ENCODE data around the gene PIK3R1. TPM values are rescaled to one million over a fixed set of nuclear protein-coding genes. Genes with fewer than 3 reads are reported as not detected.
A peak's percentile ranks its signal among the peaks of the same experiment; 100 is the strongest.
"Not testable (repeated sequence)": the region's sequence is repeated elsewhere in the genome, so short reads cannot be mapped to it uniquely, and the experiment has no call there.

PIK3R1 gene
- total RNA-seq, 6 donors from 2014 or later = 52.3 to 112 (median 92.5) TPM

DNA sequence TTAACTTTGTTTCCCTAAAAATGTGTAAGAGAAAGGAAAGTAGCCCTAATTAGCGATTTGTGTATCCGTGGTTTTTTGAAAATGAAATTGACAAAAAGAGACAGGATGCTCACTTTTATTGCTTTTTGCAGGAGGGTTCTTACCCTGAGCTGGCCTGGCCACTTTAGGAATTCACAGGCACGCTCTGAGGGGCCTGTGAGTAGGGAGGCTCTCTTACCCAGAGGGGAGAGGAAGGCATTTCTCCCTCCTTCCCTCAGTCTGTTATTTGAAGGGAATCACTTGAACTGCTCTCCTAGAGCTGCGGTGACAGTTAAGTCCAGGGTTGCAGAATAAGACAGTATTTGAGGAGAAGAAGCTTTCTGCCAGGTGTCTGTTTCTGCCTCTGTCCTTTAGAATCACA is 16.7 kb downstream of the PIK3R1 start:
- 66 to 80% methylated on average over 4 of the region's 4 CpGs for WGBS, 2 donors
- no peaks in the 10 kb centered on the region for H3K9me3 ChIP-seq
- TF ChIP-seq POLR2A (IDR thresholded peaks at IDR 0.05) = no peak
- no peak for TF ChIP-seq EP300 (IDR thresholded peaks at IDR 0.05)
- no peak for TF ChIP-seq POLR2AphosphoS5 (IDR thresholded peaks at IDR 0.05)
- TF ChIP-seq, protein P1, sequence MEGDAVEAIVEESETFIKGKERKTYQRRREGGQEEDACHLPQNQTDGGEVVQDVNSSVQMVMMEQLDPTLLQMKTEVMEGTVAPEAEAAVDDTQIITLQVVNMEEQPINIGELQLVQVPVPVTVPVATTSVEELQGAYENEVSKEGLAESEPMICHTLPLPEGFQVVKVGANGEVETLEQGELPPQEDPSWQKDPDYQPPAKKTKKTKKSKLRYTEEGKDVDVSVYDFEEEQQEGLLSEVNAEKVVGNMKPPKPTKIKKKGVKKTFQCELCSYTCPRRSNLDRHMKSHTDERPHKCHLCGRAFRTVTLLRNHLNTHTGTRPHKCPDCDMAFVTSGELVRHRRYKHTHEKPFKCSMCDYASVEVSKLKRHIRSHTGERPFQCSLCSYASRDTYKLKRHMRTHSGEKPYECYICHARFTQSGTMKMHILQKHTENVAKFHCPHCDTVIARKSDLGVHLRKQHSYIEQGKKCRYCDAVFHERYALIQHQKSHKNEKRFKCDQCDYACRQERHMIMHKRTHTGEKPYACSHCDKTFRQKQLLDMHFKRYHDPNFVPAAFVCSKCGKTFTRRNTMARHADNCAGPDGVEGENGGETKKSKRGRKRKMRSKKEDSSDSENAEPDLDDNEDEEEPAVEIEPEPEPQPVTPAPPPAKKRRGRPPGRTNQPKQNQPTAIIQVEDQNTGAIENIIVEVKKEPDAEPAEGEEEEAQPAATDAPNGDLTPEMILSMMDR (IDR thresholded peaks at IDR 0.05) = no peak
- DNase-seq = no peak
- no peak for ATAC-seq (ENCODE audit: low FRiP score in 2 of 2)
- no peaks in the 10 kb centered on the region for H3K27me3 ChIP-seq
- H3K4me1 ChIP-seq = peaks cover 21 to 58% (median 30%) of the 10 kb centered on the region in 4 donors
- H3K27ac ChIP-seq = no peak overlapping the region
- H3K36me3 ChIP-seq = peaks cover 0 to 21% (median 2%) of the 10 kb centered on the region in 4 donors
- H3K4me3 ChIP-seq = no peak overlapping the region

DNA sequence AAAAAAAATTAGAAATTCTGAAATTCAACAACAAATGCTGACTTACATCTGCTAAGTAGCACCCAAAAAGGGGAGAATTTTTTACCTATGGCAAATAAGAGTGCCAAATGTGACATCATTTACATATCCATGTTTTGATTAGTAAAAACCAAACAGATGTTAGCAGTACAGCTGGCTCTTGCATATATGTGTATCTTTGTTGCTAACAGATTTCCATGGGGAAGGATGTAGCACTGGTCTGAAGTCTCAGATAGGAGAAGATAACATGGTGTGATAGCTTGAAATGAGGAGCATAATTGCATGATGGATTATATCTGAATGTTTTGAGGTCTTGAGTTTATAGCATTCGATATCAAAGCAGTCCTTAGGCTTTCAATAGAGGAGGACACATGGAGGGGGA is 17.5 kb downstream of the PIK3R1 start:
- WGBS, 2 donors = 34 to 46% methylated on average over 1 of the region's 1 CpG
- no peak overlapping the region for H3K4me3 ChIP-seq
- H3K9me3 ChIP-seq = no peaks in the 10 kb centered on the region
- TF ChIP-seq EP300 (IDR thresholded peaks at IDR 0.05) (no peak), POLR2A (IDR thresholded peaks at IDR 0.05) (no peak), POLR2AphosphoS5 (IDR thresholded peaks at IDR 0.05) (no peak)
- TF ChIP-seq, protein P1 (IDR thresholded peaks at IDR 0.05) = no peak
- ATAC-seq (ENCODE audit: low FRiP score in 2 of 2) (no peak), DNase-seq (no peak)
- no peaks in the 10 kb centered on the region for H3K27me3 ChIP-seq
- H3K27ac ChIP-seq = no peak overlapping the region
- H3K4me1 ChIP-seq = peaks cover 24 to 62% (median 36%) of the 10 kb centered on the region in 4 donors
- H3K36me3 ChIP-seq = peaks cover 0 to 13% (median 0%) of the 10 kb centered on the region in 4 donors

DNA sequence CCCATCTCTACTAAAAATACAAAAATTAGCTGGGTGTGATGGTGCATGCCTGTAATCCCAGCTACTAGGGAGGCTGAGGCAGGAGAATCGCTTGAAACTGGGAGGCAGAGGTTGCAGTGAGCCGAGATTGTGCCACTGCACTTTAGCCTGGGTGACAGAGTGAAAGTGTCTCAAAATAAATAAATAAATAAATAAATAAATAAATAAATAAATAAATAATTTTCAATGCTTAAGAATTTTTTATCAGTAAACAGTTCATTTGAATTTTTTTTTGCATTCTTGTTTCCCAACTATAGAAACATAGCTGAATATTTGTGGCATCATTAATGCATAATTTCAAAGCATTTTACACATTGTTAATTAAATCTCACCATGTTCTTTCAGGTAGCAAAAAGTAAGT is 19.7 kb downstream of the PIK3R1 start:
- H3K9me3 ChIP-seq; H3K27me3 ChIP-seq; ATAC-seq (ENCODE audit: low FRiP score in 2 of 2); H3K36me3 ChIP-seq; DNase-seq; H3K4me3 ChIP-seq; H3K27ac ChIP-seq: not testable (repeated sequence)
- WGBS, 2 donors = 91 to 96% methylated on average over 2 of the region's 2 CpGs
- H3K4me1 ChIP-seq = peaks cover 34 to 77% (median 50%) of the 10 kb centered on the region in 4 donors

DNA sequence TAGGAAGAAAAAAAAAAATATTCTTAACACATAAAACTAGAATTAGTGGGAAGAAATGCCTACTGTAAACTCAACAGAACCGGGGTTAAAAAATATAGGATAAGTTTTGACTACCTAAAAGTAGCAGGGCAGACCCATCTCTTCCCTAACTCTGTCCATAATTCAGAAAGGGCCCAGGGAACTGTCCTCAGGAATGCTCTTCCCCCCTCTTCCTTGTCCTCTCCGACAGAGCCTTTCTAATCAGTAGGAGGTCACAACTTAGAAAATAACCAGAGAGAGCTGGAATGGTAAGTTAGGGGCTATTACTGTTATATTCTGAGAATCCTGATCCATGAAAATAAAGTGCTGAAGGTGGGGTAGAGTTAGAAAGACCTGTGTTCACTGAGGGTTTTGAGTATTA is 22.2 kb downstream of the PIK3R1 start:
- H3K27ac ChIP-seq = peak overlapping the region in 2 of 4 donors; percentile 43 to 65
- 62 to 80% methylated on average over 2 of the region's 2 CpGs for WGBS, 2 donors
- H3K4me1 ChIP-seq = peaks cover 30 to 64% (median 46%) of the 10 kb centered on the region in 4 donors

DNA sequence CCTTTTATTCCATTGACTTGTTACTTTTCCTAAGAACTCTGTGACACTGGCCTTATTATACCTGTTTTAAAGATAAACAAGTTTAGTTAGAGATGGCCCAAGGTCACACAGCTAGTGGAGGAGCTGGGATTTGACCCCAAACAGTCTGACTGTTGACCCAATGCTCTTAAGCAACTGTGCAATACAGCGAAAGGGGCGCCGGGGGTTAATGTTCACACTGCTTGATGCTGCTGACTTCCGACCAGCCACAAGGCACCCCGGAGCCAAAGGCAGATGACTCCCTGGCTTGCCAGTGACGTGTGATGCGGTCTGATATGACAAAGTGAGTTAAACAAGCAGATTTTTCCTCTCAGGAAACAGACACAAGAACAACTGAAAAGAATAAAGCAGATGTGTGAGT is 23.9 kb downstream of the PIK3R1 start:
- TF ChIP-seq POLR2A (IDR thresholded peaks at IDR 0.05) (peak in 1 of 4 donors; percentile 32), POLR2AphosphoS5 (IDR thresholded peaks at IDR 0.05) (peak; percentile 70 to 74), EP300 (IDR thresholded peaks at IDR 0.05) (peak in 1 of 4 donors; percentile 62)
- TF ChIP-seq, protein P1 (IDR thresholded peaks at IDR 0.05) = peak in 1 of 6 experiments; percentile 6
- H3K4me1 ChIP-seq = peaks cover 38 to 66% (median 52%) of the 10 kb centered on the region in 4 donors
- H3K4me3 ChIP-seq = no peak overlapping the region
- H3K27ac ChIP-seq = peak overlapping the region; percentile 43 to 65 (median 56)
- peak; percentile 82 to 91 for ATAC-seq (ENCODE audit: low FRiP score in 2 of 2)
- H3K27me3 ChIP-seq = no peaks in the 10 kb centered on the region
- DNase-seq = peak in 1 of 2 donors; percentile 85
- WGBS, 2 donors = 6 to 13% methylated on average over 7 of the region's 7 CpGs
- no peaks in the 10 kb centered on the region for H3K9me3 ChIP-seq
- H3K36me3 ChIP-seq = no peaks in the 10 kb centered on the region

More for the DNA sequence above, 22.2 kb downstream of the PIK3R1 start:
- TF ChIP-seq POLR2AphosphoS5 (IDR thresholded peaks at IDR 0.05) = no peak
- no peak for TF ChIP-seq POLR2A (IDR thresholded peaks at IDR 0.05)
- TF ChIP-seq EP300 (IDR thresholded peaks at IDR 0.05) = no peak
- TF ChIP-seq, protein P1 (IDR thresholded peaks at IDR 0.05) = no peak
- no peak for DNase-seq
- Histone ChIP-seq H3K9me3 (no peaks in the 10 kb centered on the region), H3K36me3 (no peaks in the 10 kb centered on the region), H3K27me3 (no peaks in the 10 kb centered on the region), H3K4me3 (no peak overlapping the region)
- no peak for ATAC-seq (ENCODE audit: low FRiP score in 2 of 2)
